Osteoblast (primary cell): ENCODE results near the gene CDX2. TPM values are rescaled to one million over a fixed set of nuclear protein-coding genes. Genes with fewer than 3 reads are reported as not detected.

Source experiments
- DNase-seq: peaks from one replicate; pipeline ENCODE4 v3.0.0; 2011; ENCODE audit warnings: low spot score, mixed read lengths; ENCODE audit not compliant: insufficient read length; ENCODE audit errors: missing footprints
- H2AFZ ChIP-seq: 2 replicates; pipeline ENCODE4 v1.6.0; 2011; ENCODE audit warnings: mild to moderate bottlenecking, low read length
- H3K27ac ChIP-seq: 2 replicates; pipeline ENCODE4 v1.5.1; 2011; ENCODE audit warnings: mild to moderate bottlenecking, low read depth, low read length, moderate library complexity
- H3K27me3 ChIP-seq: 2 replicates; pipeline ENCODE4 v1.6.0; 2012; ENCODE audit warnings: mild to moderate bottlenecking, control low read depth, inconsistent platforms, low read length, moderate library complexity; ENCODE audit not compliant: insufficient read depth
- H3K36me3 ChIP-seq: 2 replicates; pipeline ENCODE4 v1.5.1; 2011; ENCODE audit warnings: mild to moderate bottlenecking, low read length, control low read depth, moderate library complexity; ENCODE audit not compliant: insufficient read depth
- H3K4me1 ChIP-seq: 2 replicates; pipeline ENCODE4 v1.5.1; 2011; ENCODE audit warnings: mild to moderate bottlenecking, low read length, control low read depth, moderate library complexity; ENCODE audit not compliant: insufficient read depth
- H3K4me2 ChIP-seq: 2 replicates; pipeline ENCODE4 v1.6.0; 2011; ENCODE audit warnings: mild to moderate bottlenecking, low read length; ENCODE audit not compliant: insufficient read depth
- H3K4me3 ChIP-seq: fragments of 200-600 bp; sonication (generic); 3 replicates; pipeline ENCODE4 v1.5.1; 2012; ENCODE audit warnings: mild to moderate bottlenecking, low read length, inconsistent platforms; ENCODE audit not compliant: insufficient read depth
- H3K79me2 ChIP-seq: 2 replicates; pipeline ENCODE4 v1.6.0; 2012; ENCODE audit warnings: mild to moderate bottlenecking, low read length, control low read depth, inconsistent platforms; ENCODE audit not compliant: insufficient read depth
- H3K9me3 ChIP-seq: 2 replicates; pipeline ENCODE4 v1.5.1; 2011; ENCODE audit warnings: low read depth, low read length, control low read depth
- H4K20me1 ChIP-seq: 2 replicates; pipeline ENCODE4 v1.6.0; 2012; ENCODE audit warnings: mild to moderate bottlenecking, low read length, control low read depth; ENCODE audit not compliant: insufficient read depth
- CTCF ChIP-seq: IDR thresholded peaks from 2 replicates; pipeline ENCODE4 v1.5.1; 2011; ENCODE audit warnings: mild to moderate bottlenecking, low read depth, low read length, moderate library complexity; ENCODE audit errors: extremely low read depth
- total RNA-seq: library from RNA; depleted of rRNA; stranded (reverse); fragments of >200 nt; gene quantifications from 2 replicates; pipeline ENCODE4 v1.2.3, GENCODE V29; 2012

Gene CDX2
- total RNA-seq, 1 donor, result not detected

- TF ChIP-seq CTCF, result no peak
- Histone ChIP-seq H3K9me3 (no peaks in the 10 kb centered on the region), H3K79me2 (no peaks in the 10 kb centered on the region), H2AFZ (no peak overlapping the region), H3K4me1 (no peaks in the 10 kb centered on the region), H3K36me3 (no peaks in the 10 kb centered on the region), H4K20me1 (no peaks in the 10 kb centered on the region), H3K27ac (no peak overlapping the region), H3K27me3 (peaks cover 77% of the 10 kb centered on the region), H3K4me2 (no peak overlapping the region), H3K4me3 (no peak overlapping the region)
- DNase-seq, result peak; percentile 84
These were observed 40.7 kb downstream of the CDX2 start for GRCh38 chr13:27928353-27928804.

GRCh38 chr13:27927444-27928352, 41.4 kb downstream of the CDX2 start:
- no peaks in the 10 kb centered on the region for H3K79me2 ChIP-seq
- no peaks in the 10 kb centered on the region for H3K36me3 ChIP-seq
- no peaks in the 10 kb centered on the region for H4K20me1 ChIP-seq
- no peak overlapping the region for H2AFZ ChIP-seq
- H3K9me3 ChIP-seq, result no peaks in the 10 kb centered on the region
- peak; percentile 76 for DNase-seq
- no peak overlapping the region for H3K4me3 ChIP-seq
- H3K27me3 ChIP-seq, result peaks cover 83% of the 10 kb centered on the region
- H3K4me1 ChIP-seq, result no peaks in the 10 kb centered on the region
- H3K4me2 ChIP-seq, result no peak overlapping the region
- no peak for TF ChIP-seq CTCF
- H3K27ac ChIP-seq, result no peak overlapping the region

GRCh38 chr13:27926644-27927434, 42.3 kb downstream of the CDX2 start:
- no peaks in the 10 kb centered on the region for H3K79me2 ChIP-seq
- DNase-seq, result peak; percentile 44
- TF ChIP-seq CTCF, result no peak
- no peaks in the 10 kb centered on the region for H3K9me3 ChIP-seq
- H3K4me2 ChIP-seq, result no peak overlapping the region
- H4K20me1 ChIP-seq, result no peaks in the 10 kb centered on the region
- H3K36me3 ChIP-seq, result no peaks in the 10 kb centered on the region
- H3K4me3 ChIP-seq, result no peak overlapping the region
- no peaks in the 10 kb centered on the region for H3K4me1 ChIP-seq
- peaks cover 92% of the 10 kb centered on the region for H3K27me3 ChIP-seq
- no peak overlapping the region for H3K27ac ChIP-seq
- H2AFZ ChIP-seq, result no peak overlapping the region
